Vagina (tissue), 2 donors: ENCODE data around the gene KHDRBS1. TPM values are rescaled to one million over a fixed set of nuclear protein-coding genes. Genes with fewer than 3 reads are reported as not detected.
A peak's percentile ranks its signal among the peaks of the same experiment; 100 is the strongest.
"Not testable (repeated sequence)": the region's sequence is repeated elsewhere in the genome, so short reads cannot be mapped to it uniquely, and the experiment has no call there.

Experiments
- DNase-seq, 2 donors: peaks; one replicate each; pipeline ENCODE4 v3.0.0-alpha.2; 2017; ENCODE audit errors: extremely low spot score in 2 of 2
- H3K27ac ChIP-seq: fragments of 200-600 bp; sonication (generic); one replicate; pipeline ENCODE4 v1.5.1; 2019
- H3K27me3 ChIP-seq: fragments of 200-600 bp; sonication (generic); one replicate; pipeline ENCODE4 v1.5.1; 2019
- H3K36me3 ChIP-seq, 2 donors: fragments of 200-600 bp; sonication (generic); one replicate each; pipeline ENCODE4 v1.5.1; 2017 to 2019
- H3K4me1 ChIP-seq: fragments of 200-600 bp; sonication (generic); one replicate; pipeline ENCODE4 v1.5.1; 2019
- H3K4me3 ChIP-seq, 2 donors: fragments of 200-600 bp; sonication (generic); 1 replicate in 1 of 2; 2 replicates in 1 of 2; pipeline ENCODE4 v1.5.1; 2016 to 2019
- H3K9me3 ChIP-seq: fragments of 200-600 bp; sonication (generic); one replicate; pipeline ENCODE4 v1.5.1; 2019
- POLR2A ChIP-seq, 2 donors: fragments of 450-650 bp; IDR thresholded peaks; one replicate each; pipeline ENCODE4 v1.6.1; 2017; ENCODE audit warnings: antibody characterized with exemption in 2 of 2, mild to moderate bottlenecking in 2 of 2, moderate library complexity in 2 of 2
- POLR2AphosphoS5 ChIP-seq, 2 donors: sonication (generic); formaldehyde crosslinking; IDR thresholded peaks; one replicate each; pipeline ENCODE4 v1.9.0; 2017; ENCODE audit warnings: antibody characterized with exemption in 2 of 2, mild to moderate bottlenecking in 2 of 2, low read depth in 1 of 2; ENCODE audit not compliant: insufficient read depth in 1 of 2
- intact Hi-C: fragments of 100-400 bp; cut with DNase I; formaldehyde crosslinking; loops from one replicate; pipeline ENCODE4 v1.15.1; 2023
- total RNA-seq: library from RNA; depleted of rRNA; stranded (reverse); fragments of >200 nt; gene quantifications from one replicate; pipeline ENCODE4 v1.2.3, GENCODE V29; 2016
- TF ChIP-seq, protein P1 (sequence below), 3 experiments: fragments of 450-650 bp in 2 of 3; fragments of 200-600 bp in 1 of 3; sonication (generic) in 1 of 3; IDR thresholded peaks; one replicate each; pipeline ENCODE4 v1.5.1; 2017 to 2019; ENCODE audit warnings: antibody characterized with exemption in 3 of 3, mild to moderate bottlenecking in 2 of 3, moderate library complexity in 2 of 3

The KHDRBS1 gene
- total RNA-seq, 1 donor from 2014 or later: 104 TPM

- Histone ChIP-seq H3K4me3 (no peak overlapping the region), H3K27me3 (no peaks in the 10 kb centered on the region), H3K9me3 (no peaks in the 10 kb centered on the region), H3K27ac (no peak overlapping the region), H3K4me1 (no peaks in the 10 kb centered on the region), H3K36me3 (no peaks in the 10 kb centered on the region)
- DNase-seq: no peak
- TF ChIP-seq POLR2AphosphoS5 (IDR thresholded peaks at IDR 0.05; ENCODE audit: insufficient read depth in 1 of 2, low read depth in 1 of 2): no peak
- intact Hi-C loops: no loop called here
These were observed 11.8 kb upstream of the KHDRBS1 start for GRCh38 chr1:32001863-32002262.

GRCh38 chr1:32002285-32002684 lies 11.4 kb upstream of the KHDRBS1 start:
- intact Hi-C loops, H3K27ac ChIP-seq, H3K27me3 ChIP-seq, H3K36me3 ChIP-seq, DNase-seq, H3K9me3 ChIP-seq, H3K4me1 ChIP-seq, H3K4me3 ChIP-seq: not testable (repeated sequence)

DNA sequence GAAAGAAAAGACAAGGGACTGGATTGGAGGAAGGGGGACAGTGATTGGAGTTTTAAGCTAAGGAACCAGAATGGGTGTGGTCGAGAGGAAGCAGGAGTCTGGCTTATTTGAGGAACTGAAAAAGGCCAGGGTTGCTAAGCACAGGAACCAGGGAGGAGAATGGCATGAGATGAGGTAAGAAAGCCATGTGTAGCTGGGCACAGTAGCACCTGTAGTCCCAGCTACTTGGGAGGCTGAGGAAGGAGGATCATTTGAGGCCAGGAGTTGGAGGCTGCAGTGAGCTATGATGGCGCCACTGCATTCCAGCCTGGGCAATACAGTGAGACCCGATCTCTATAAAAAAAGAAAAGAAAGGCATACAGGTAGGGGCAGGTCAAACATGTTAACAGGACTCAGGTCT lies 8.1 kb upstream of the KHDRBS1 start:
- intact Hi-C loops: no loop called here
- Histone ChIP-seq H3K9me3 (no peaks in the 10 kb centered on the region), H3K4me3 (no peak overlapping the region), H3K27ac (no peak overlapping the region), H3K4me1 (no peaks in the 10 kb centered on the region), H3K27me3 (no peaks in the 10 kb centered on the region), H3K36me3 (no peaks in the 10 kb centered on the region)
- DNase-seq: no peak
- TF ChIP-seq POLR2A (IDR thresholded peaks at IDR 0.05) (no peak), POLR2AphosphoS5 (IDR thresholded peaks at IDR 0.05; ENCODE audit: insufficient read depth in 1 of 2, low read depth in 1 of 2) (no peak)
- TF ChIP-seq, protein P1, sequence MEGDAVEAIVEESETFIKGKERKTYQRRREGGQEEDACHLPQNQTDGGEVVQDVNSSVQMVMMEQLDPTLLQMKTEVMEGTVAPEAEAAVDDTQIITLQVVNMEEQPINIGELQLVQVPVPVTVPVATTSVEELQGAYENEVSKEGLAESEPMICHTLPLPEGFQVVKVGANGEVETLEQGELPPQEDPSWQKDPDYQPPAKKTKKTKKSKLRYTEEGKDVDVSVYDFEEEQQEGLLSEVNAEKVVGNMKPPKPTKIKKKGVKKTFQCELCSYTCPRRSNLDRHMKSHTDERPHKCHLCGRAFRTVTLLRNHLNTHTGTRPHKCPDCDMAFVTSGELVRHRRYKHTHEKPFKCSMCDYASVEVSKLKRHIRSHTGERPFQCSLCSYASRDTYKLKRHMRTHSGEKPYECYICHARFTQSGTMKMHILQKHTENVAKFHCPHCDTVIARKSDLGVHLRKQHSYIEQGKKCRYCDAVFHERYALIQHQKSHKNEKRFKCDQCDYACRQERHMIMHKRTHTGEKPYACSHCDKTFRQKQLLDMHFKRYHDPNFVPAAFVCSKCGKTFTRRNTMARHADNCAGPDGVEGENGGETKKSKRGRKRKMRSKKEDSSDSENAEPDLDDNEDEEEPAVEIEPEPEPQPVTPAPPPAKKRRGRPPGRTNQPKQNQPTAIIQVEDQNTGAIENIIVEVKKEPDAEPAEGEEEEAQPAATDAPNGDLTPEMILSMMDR (IDR thresholded peaks at IDR 0.05): no peak

- DNase-seq: no peak
- Histone ChIP-seq H3K9me3 (no peaks in the 10 kb centered on the region), H3K4me1 (peaks cover under 1% of the 10 kb centered on the region), H3K27ac (no peak overlapping the region), H3K36me3 (no peaks in the 10 kb centered on the region), H3K27me3 (no peaks in the 10 kb centered on the region), H3K4me3 (no peak overlapping the region)
- intact Hi-C loops: no loop called here
- TF ChIP-seq POLR2A (IDR thresholded peaks at IDR 0.05): no peak
- no peak for TF ChIP-seq POLR2AphosphoS5 (IDR thresholded peaks at IDR 0.05; ENCODE audit: insufficient read depth in 1 of 2, low read depth in 1 of 2)
- TF ChIP-seq, protein P1 (IDR thresholded peaks at IDR 0.05): no peak
These were observed 6.1 kb upstream of the KHDRBS1 start for GRCh38 chr1:32007591-32007940.

GRCh38 chr1:32010246-32010645 lies 3.4 kb upstream of the KHDRBS1 start:
- intact Hi-C loops: no loop called here
- Histone ChIP-seq H3K36me3 (no peaks in the 10 kb centered on the region), H3K4me1 (peaks cover 13% of the 10 kb centered on the region), H3K4me3 (no peak overlapping the region), H3K27ac (no peak overlapping the region), H3K9me3 (no peaks in the 10 kb centered on the region), H3K27me3 (no peaks in the 10 kb centered on the region)
- DNase-seq: no peak
- TF ChIP-seq POLR2AphosphoS5 (IDR thresholded peaks at IDR 0.05; ENCODE audit: insufficient read depth in 1 of 2, low read depth in 1 of 2) (no peak), POLR2A (IDR thresholded peaks at IDR 0.05) (no peak)
- TF ChIP-seq, protein P1 (IDR thresholded peaks at IDR 0.05): no peak

DNA sequence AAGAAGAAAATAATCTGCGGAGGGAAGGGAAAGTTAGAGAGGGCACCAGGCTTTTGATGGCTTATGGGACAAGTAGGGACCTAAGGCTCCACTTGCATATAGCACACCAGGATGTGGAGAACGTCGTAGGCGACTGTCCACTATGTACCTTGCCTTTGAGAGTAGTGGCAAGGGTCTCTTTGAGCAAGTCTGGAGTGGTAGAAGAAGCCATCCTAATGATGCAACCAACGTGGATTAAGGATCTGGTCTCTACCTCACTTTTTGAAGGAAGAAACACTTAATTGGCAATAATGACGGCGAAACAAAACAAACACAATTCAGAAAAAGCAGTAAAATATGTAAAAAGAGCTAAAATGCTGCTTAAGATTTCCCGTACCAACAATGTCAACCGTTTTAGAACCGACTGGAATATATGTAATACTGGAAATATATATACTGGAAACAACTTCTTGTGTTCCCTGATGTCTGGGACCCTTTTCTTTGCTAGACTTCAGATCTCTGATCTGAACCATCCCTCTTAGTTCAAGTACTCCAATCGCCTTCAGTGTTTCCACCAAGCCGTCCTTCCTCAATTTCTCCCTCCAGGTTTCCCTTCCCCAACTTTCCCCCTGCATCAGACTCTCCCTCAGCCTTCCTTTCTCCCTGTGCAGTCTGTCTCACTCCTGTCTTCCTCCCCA lies 821 bp upstream of the KHDRBS1 start:
- DNase-seq: no peak
- intact Hi-C loops: no loop called here
- peak overlapping the region; percentile 89 to 95 for H3K4me3 ChIP-seq
- no peaks in the 10 kb centered on the region for H3K27me3 ChIP-seq
- H3K4me1 ChIP-seq: peaks cover 38% of the 10 kb centered on the region
- peak overlapping the region; percentile 98 for H3K27ac ChIP-seq
- H3K9me3 ChIP-seq: no peaks in the 10 kb centered on the region
- TF ChIP-seq POLR2A (IDR thresholded peaks at IDR 0.05) (no peak), POLR2AphosphoS5 (IDR thresholded peaks at IDR 0.05; ENCODE audit: insufficient read depth in 1 of 2, low read depth in 1 of 2) (no peak)
- H3K36me3 ChIP-seq: no peaks in the 10 kb centered on the region
